Gastrocnemius medialis (tissue), 4 donors: ENCODE measurements around the gene KIAA0319L. TPM values are rescaled to one million over a fixed set of nuclear protein-coding genes. Genes with fewer than 3 reads are reported as not detected.

Source experiments
- ATAC-seq, 2 donors: fragments of 150-250 bp; one replicate each; pipeline ENCODE4 v1.9.1; 2016
- DNase-seq, 2 donors: peaks; one replicate each; pipeline ENCODE4 v3.0.0-alpha.2; 2019
- H3K27ac ChIP-seq, 4 donors: fragments of 200-600 bp; sonication (generic); 1 replicate in 1 of 4; 2 replicates in 3 of 4; pipeline ENCODE4 v1.5.1; 2016 to 2018; ENCODE audit warnings: mild to moderate bottlenecking in 2 of 4, moderate library complexity in 1 of 4
- H3K27me3 ChIP-seq, 3 donors: fragments of 200-600 bp; sonication (generic) in 2 of 3; 1 replicate in 1 of 3; 2 replicates in 2 of 3; pipeline versions ENCODE4 v1.5.1 to v1.6.0; 2016 to 2019; ENCODE audit warnings: mild to moderate bottlenecking in 1 of 3, moderate library complexity in 1 of 3
- H3K36me3 ChIP-seq, 2 donors: fragments of 200-600 bp; sonication (generic) in 1 of 2; one replicate each; pipeline ENCODE4 v1.5.1; 2017 to 2018
- H3K4me1 ChIP-seq, 2 donors: fragments of 200-600 bp; sonication (generic) in 1 of 2; one replicate each; pipeline ENCODE4 v1.5.1; 2016 to 2017; ENCODE audit warnings: mild to moderate bottlenecking in 2 of 2
- H3K4me3 ChIP-seq, 4 donors: fragments of 200-600 bp; sonication (generic) in 3 of 4; 1 replicate in 1 of 4; 2 replicates in 3 of 4; pipeline ENCODE4 v1.5.1; 2016 to 2019; ENCODE audit warnings: mild to moderate bottlenecking in 2 of 4
- H3K9me3 ChIP-seq, 3 donors: fragments of 200-600 bp; sonication (generic) in 2 of 3; 1 replicate in 1 of 3; 2 replicates in 2 of 3; pipeline ENCODE4 v1.5.1; 2016 to 2019
- CTCF ChIP-seq, 5 experiments: fragments of 450-650 bp in 3 of 5; fragments of 200-600 bp in 2 of 5; sonication (generic) in 2 of 5; IDR thresholded peaks in 4 of 5; conservative IDR thresholded peaks in 1 of 5; 1 replicate in 4 of 5; 2 replicates in 1 of 5; pipeline ENCODE4 v1.5.1; 2016 to 2019; ENCODE audit warnings: antibody characterized with exemption in 5 of 5, mild to moderate bottlenecking in 3 of 5, moderate library complexity in 3 of 5
- POLR2A ChIP-seq, 2 donors: fragments of 450-650 bp; IDR thresholded peaks; one replicate each; pipeline ENCODE4 v1.6.1; 2017; ENCODE audit warnings: antibody characterized with exemption in 2 of 2, mild to moderate bottlenecking in 2 of 2, moderate library complexity in 2 of 2
- in situ Hi-C, 4 donors: fragments of 200-750 bp; cut with MboI; loops; one replicate each; pipeline versions ENCODE4 v1.15.0 to v1.8.0; 2017; ENCODE audit warnings: low sequenced_read_pairs in 4 of 4
- intact Hi-C: fragments of 100-400 bp; cut with DNase I; formaldehyde crosslinking; loops from one replicate; pipeline ENCODE4 v1.15.1; 2023; ENCODE audit warnings: low total_unique reads
- total RNA-seq, 4 donors: library from RNA; depleted of rRNA; stranded (reverse); fragments of >200 nt; gene quantifications; one replicate each; pipeline versions ENCODE4 v1.1.0 to v1.2.3, GENCODE V29; 2016

KIAA0319L gene
- total RNA-seq, 4 donors from 2014 or later: 44.4 to 85.0 (median 69.2) TPM

DNA sequence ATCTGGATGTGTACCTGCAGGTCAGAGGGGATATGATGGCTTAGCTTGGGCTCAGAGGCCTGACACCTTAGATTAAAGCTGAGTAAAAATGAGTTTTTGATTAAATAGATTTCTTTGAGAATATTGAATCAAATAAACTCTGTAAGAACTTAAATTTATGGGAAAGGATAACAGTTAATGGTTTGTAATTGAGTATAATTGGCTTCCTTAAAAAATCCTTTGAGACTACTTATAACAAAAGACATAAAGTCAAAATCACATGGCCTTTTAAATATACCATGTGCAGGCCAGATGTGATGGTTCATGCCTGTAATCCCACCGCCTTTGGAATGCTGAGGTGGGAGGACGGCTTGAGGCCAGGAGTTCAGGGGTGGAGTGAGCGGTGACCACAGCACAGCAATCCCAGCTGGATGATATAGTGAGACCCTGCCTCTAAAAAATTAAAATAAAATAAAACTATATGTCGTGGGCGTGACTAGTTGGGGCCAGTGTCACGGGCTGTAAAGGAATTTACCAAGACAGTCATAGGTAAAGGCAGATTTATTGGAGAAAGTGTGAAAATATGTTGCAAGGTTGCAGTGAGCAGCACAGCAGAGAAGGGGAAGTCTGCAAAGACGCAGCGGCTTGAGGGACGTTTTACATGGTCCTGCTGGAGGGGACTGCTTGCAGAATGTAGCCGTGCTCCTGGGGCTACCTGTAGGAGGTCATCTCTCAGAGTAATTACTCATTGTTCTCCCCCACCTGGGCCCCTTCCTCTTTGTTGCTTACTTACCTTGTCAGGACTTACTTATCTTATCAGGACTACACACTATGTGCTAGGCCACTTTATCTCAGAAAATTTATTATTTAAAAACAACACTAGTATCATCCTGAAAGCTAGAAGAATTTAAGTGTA is 166.4 kb downstream of the KIAA0319L start:
- no peak for ATAC-seq
- Histone ChIP-seq H3K4me3 (no peak overlapping the region), H3K27ac (no peak overlapping the region), H3K9me3 (no peaks in the 10 kb centered on the region), H3K4me1 (no peaks in the 10 kb centered on the region), H3K27me3 (no peaks in the 10 kb centered on the region), H3K36me3 (peaks cover 0 to 57% of the 10 kb centered on the region in 2 donors)
- in situ Hi-C loops: no loop called here
- TF ChIP-seq CTCF (IDR thresholded peaks at IDR 0.05 in 4 of 5, conservative IDR thresholded peaks at IDR 0.05 in 1 of 5): no peak
- no peak for TF ChIP-seq POLR2A (IDR thresholded peaks at IDR 0.05)
- DNase-seq: no peak
- intact Hi-C loops: no loop called here

DNA sequence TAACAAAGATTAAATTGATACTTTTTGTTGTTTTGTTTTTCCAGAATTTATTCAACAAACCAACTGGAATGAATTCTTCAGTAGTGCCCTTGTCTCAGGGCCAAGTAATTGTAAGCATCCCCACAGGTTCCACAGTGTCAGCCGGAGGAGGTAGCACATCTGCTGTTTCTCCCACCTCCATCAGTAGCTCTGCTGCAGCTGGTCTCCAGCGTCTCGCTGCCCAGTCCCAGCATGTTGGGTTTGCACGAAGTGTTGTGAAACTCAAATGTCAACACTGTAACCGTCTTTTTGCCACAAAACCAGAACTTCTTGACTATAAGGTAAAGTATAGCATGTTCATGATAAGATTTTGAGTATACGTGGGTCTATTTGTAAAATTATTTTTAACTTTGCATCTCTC is 170.2 kb downstream of the KIAA0319L start:
- H3K27me3 ChIP-seq: no peaks in the 10 kb centered on the region

GRCh38 chr1:35386290-35386689 is 170.9 kb downstream of the KIAA0319L start:
- intact Hi-C loops: no loop called here
- Histone ChIP-seq H3K4me1 (no peaks in the 10 kb centered on the region), H3K27me3 (no peaks in the 10 kb centered on the region), H3K4me3 (no peak overlapping the region), H3K9me3 (no peaks in the 10 kb centered on the region), H3K27ac (no peak overlapping the region), H3K36me3 (peaks cover 0 to 38% of the 10 kb centered on the region in 2 donors)
- no peak for ATAC-seq
- DNase-seq: no peak
- TF ChIP-seq CTCF (IDR thresholded peaks at IDR 0.05 in 4 of 5, conservative IDR thresholded peaks at IDR 0.05 in 1 of 5) (no peak), POLR2A (IDR thresholded peaks at IDR 0.05) (no peak)
- in situ Hi-C loops: no loop called here

More for the DNA sequence above, 170.2 kb downstream of the KIAA0319L start:
- H3K4me1 ChIP-seq: no peaks in the 10 kb centered on the region
- no peak for TF ChIP-seq POLR2A (IDR thresholded peaks at IDR 0.05)
- H3K4me3 ChIP-seq: no peak overlapping the region
- ATAC-seq: no peak
- in situ Hi-C loops (no loop called here), intact Hi-C loops (no loop called here)
- no peak overlapping the region for H3K27ac ChIP-seq
- no peak for DNase-seq
- no peaks in the 10 kb centered on the region for H3K9me3 ChIP-seq
- peaks cover 0 to 35% of the 10 kb centered on the region in 2 donors for H3K36me3 ChIP-seq

Other genes with a start within 250 kb of the KIAA0319L start
- gene NCDN, start 396 bp upstream of the KIAA0319L start, total RNA-seq: 10 to 100 TPM in 3 of 4 donors, 1 to 10 TPM in 1; 8.7 to 16.8 (median 14.0) TPM
- not detected for gene TFAP2E, start 15.9 kb upstream of the KIAA0319L start, total RNA-seq
- 100 to 1,000 TPM in 1 of 4 donors, 10 to 100 TPM in 3; 65.2 to 119 (median 89.9) TPM for gene PSMB2, start 84.1 kb upstream of the KIAA0319L start, total RNA-seq
- 10 to 100 TPM; 10.1 to 16.7 (median 11.3) TPM for gene C1orf216, start 161.5 kb upstream of the KIAA0319L start, total RNA-seq
- gene CLSPN, start 212.6 kb upstream of the KIAA0319L start, total RNA-seq: under 1 TPM in 2 of 4 donors, not detected in 2; 0.27 to 0.46 TPM